Mesenchymal stem cell (in vitro differentiated cells and primary cell): ENCODE data around the gene RELB.

Experiments
- DNase-seq: peaks from one replicate; pipeline ENCODE4 v3.0.0-alpha.2; 2013
- H2AFZ ChIP-seq: one replicate; pipeline ENCODE4 v1.6.1; 2013; ENCODE audit warnings: low read depth, mild to moderate bottlenecking, control low read depth, inconsistent platforms, low read length, moderate library complexity
- H2AK5ac ChIP-seq: 2 replicates; pipeline ENCODE4 v1.6.1; 2013; ENCODE audit warnings: low read length, moderate library complexity, mild to moderate bottlenecking, inconsistent platforms; ENCODE audit not compliant: severe bottlenecking
- H2BK120ac ChIP-seq: one replicate; pipeline ENCODE4 v1.6.1; 2013; ENCODE audit warnings: low read depth, mild to moderate bottlenecking, inconsistent platforms, low read length, moderate library complexity
- H2BK12ac ChIP-seq, 2 experiments: one replicate each; pipeline ENCODE4 v1.6.1; 2013; ENCODE audit warnings: inconsistent platforms in 2 of 2, low read length in 2 of 2, mild to moderate bottlenecking in 2 of 2, moderate library complexity in 2 of 2, control low read depth in 1 of 2
- H2BK15ac ChIP-seq: one replicate; pipeline ENCODE4 v1.6.1; 2013; ENCODE audit warnings: mild to moderate bottlenecking, low read depth, inconsistent platforms; ENCODE audit not compliant: poor library complexity, severe bottlenecking
- H2BK5ac ChIP-seq: 2 replicates; pipeline ENCODE4 v1.6.1; 2013; ENCODE audit warnings: low read depth, mild to moderate bottlenecking, low read length, control low read depth, inconsistent platforms; ENCODE audit not compliant: poor library complexity, severe bottlenecking
- H3K14ac ChIP-seq, 2 experiments: one replicate each; pipeline ENCODE4 v1.6.1; 2013; ENCODE audit warnings: inconsistent platforms in 2 of 2, low read length in 2 of 2, control low read depth in 1 of 2, mild to moderate bottlenecking in 1 of 2, moderate library complexity in 1 of 2
- H3K18ac ChIP-seq, 2 experiments: one replicate each; pipeline ENCODE4 v1.6.1; 2013; ENCODE audit warnings: inconsistent platforms in 2 of 2, low read length in 2 of 2, control low read depth in 1 of 2, low read depth in 1 of 2, mild to moderate bottlenecking in 1 of 2
- H3K23ac ChIP-seq, 2 experiments: one replicate each; pipeline ENCODE4 v1.6.1; 2013; ENCODE audit warnings: inconsistent platforms in 2 of 2, low read length in 2 of 2, mild to moderate bottlenecking in 2 of 2, moderate library complexity in 2 of 2, control low read depth in 1 of 2
- H3K27ac ChIP-seq: 2 replicates; pipeline ENCODE4 v1.5.1; 2013; ENCODE audit warnings: mild to moderate bottlenecking, moderate library complexity, low read length, control low read depth, inconsistent platforms; ENCODE audit not compliant: poor library complexity, severe bottlenecking
- H3K27me3 ChIP-seq, 2 experiments: 2 replicates each; pipeline versions ENCODE4 v1.6.1 to v1.7.0; 2013; ENCODE audit warnings: low read length in 2 of 2, mild to moderate bottlenecking in 2 of 2, moderate library complexity in 2 of 2, control low read depth in 1 of 2, inconsistent platforms in 1 of 2; ENCODE audit not compliant: control insufficient read depth in 1 of 2, insufficient read depth in 1 of 2
- H3K36me3 ChIP-seq, 2 experiments: 2 replicates each; pipeline versions ENCODE4 v1.6.1 to v1.7.0; 2013; ENCODE audit warnings: low read length in 2 of 2, control low read depth in 1 of 2, inconsistent platforms in 1 of 2, low read depth in 1 of 2, mild to moderate bottlenecking in 1 of 2; ENCODE audit not compliant: insufficient read depth in 2 of 2, control insufficient read depth in 1 of 2
- H3K4ac ChIP-seq, 2 experiments: one replicate each; pipeline ENCODE4 v1.6.1; 2013; ENCODE audit warnings: inconsistent platforms in 2 of 2, low read length in 2 of 2, mild to moderate bottlenecking in 2 of 2, moderate library complexity in 2 of 2, control low read depth in 1 of 2, low read depth in 1 of 2
- H3K4me1 ChIP-seq: 2 replicates; pipeline ENCODE4 v1.6.1; 2013; ENCODE audit warnings: low read depth, low read length, control low read depth; ENCODE audit not compliant: control insufficient read depth, insufficient read depth
- H3K4me2 ChIP-seq: 2 replicates; pipeline ENCODE4 v1.6.1; 2013; ENCODE audit warnings: low read length, mild to moderate bottlenecking, inconsistent platforms; ENCODE audit not compliant: poor library complexity, severe bottlenecking
- H3K4me3 ChIP-seq, 2 experiments: 2 replicates each; pipeline versions ENCODE4 v1.5.1 to v1.7.0; 2013; ENCODE audit warnings: low read length in 2 of 2, mild to moderate bottlenecking in 2 of 2, control low read depth in 1 of 2, low read depth in 1 of 2; ENCODE audit not compliant: insufficient read depth in 1 of 2
- H3K79me1 ChIP-seq: replicated peaks from 2 replicates; pipeline ENCODE4 v1.6.1; 2013; ENCODE audit warnings: mild to moderate bottlenecking, control low read depth, low read length, inconsistent platforms; ENCODE audit not compliant: poor library complexity, severe bottlenecking
- H3K9ac ChIP-seq: 2 replicates; pipeline ENCODE4 v1.7.0; 2013; ENCODE audit warnings: mild to moderate bottlenecking, low read length, moderate library complexity
- H3K9me3 ChIP-seq: 2 replicates; pipeline ENCODE4 v1.7.0; 2013; ENCODE audit warnings: mild to moderate bottlenecking, low read length; ENCODE audit not compliant: control insufficient read depth
- H4K8ac ChIP-seq: one replicate; pipeline ENCODE4 v1.6.1; 2013; ENCODE audit warnings: inconsistent platforms, mild to moderate bottlenecking, low read length, moderate library complexity
- H4K91ac ChIP-seq: one replicate; pipeline ENCODE4 v1.6.1; 2013; ENCODE audit warnings: mild to moderate bottlenecking, low read length, inconsistent platforms
- WGBS: methylation state at CpG from one replicate; pipeline ENCODE4 v1.1.7; 2013; ENCODE audit warnings: mixed read lengths; 5-methylcytosine and 5-hydroxymethylcytosine counted together

Gene RELB

DNA sequence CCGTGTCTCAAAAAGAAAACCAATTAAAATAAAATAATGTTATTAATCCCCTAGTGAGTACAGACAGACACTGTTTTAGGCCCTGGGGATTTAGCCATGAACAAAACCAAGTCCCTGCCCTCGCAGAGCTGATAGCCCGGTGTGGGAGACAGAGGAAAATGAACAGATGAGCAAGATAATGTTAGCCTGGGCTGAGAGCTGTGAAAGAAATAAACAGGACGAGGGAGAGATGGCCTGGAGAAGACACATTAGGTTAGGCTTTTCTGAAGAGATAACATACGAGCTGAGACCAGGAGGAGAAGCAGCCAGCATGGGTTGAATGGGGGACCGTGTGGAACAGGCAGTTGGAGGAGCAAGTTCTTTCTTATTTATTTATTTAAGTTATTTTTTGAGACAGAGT, 9.0 kb downstream of the RELB start:
- Histone ChIP-seq H3K4ac (no peak overlapping the region), H3K4me1 (peaks cover 4% of the 10 kb centered on the region), H3K14ac (no peak overlapping the region), H2BK120ac (no peak overlapping the region), H3K27me3 (no peaks in the 10 kb centered on the region), H3K9ac (no peak overlapping the region), H3K9me3 (no peaks in the 10 kb centered on the region), H3K4me2 (no peak overlapping the region), H3K4me3 (no peak overlapping the region), H2AFZ (no peak overlapping the region), H3K23ac (no peak overlapping the region), H2AK5ac (no peak overlapping the region), H2BK5ac (no peak overlapping the region), H3K18ac (no peak overlapping the region), H4K91ac (no peak overlapping the region), H4K8ac (no peak overlapping the region), H2BK12ac (no peak overlapping the region), H3K36me3 (peaks cover 17 to 52% of the 10 kb centered on the region in 2 experiments), H3K79me1 (peaks cover 3% of the 10 kb centered on the region), H3K27ac (no peak overlapping the region), H2BK15ac (no peak overlapping the region)
- no peak for DNase-seq
- WGBS = 54% methylated on average over 4 of the region's 6 CpGs

- Histone ChIP-seq H3K4me3 (peak overlapping the region in 1 of 2 experiments; percentile 7), H3K9me3 (no peaks in the 10 kb centered on the region), H3K23ac (no peak overlapping the region), H3K4ac (no peak overlapping the region), H3K4me2 (no peak overlapping the region), H3K14ac (no peak overlapping the region), H3K18ac (no peak overlapping the region), H2BK15ac (no peak overlapping the region), H3K27ac (no peak overlapping the region), H3K79me1 (peaks cover 3% of the 10 kb centered on the region), H3K4me1 (peaks cover 4% of the 10 kb centered on the region), H2BK5ac (no peak overlapping the region), H4K91ac (no peak overlapping the region), H3K27me3 (no peaks in the 10 kb centered on the region), H4K8ac (no peak overlapping the region), H2AK5ac (no peak overlapping the region), H3K9ac (no peak overlapping the region), H3K36me3 (peaks cover 20 to 42% of the 10 kb centered on the region in 2 experiments), H2AFZ (no peak overlapping the region), H2BK120ac (no peak overlapping the region), H2BK12ac (no peak overlapping the region)
- WGBS = 97% methylated on average over 34 of the region's 42 CpGs
- DNase-seq = no peak
Observed at GRCh38 chr19:45011959-45012358, 10.7 kb downstream of the RELB start.

DNA sequence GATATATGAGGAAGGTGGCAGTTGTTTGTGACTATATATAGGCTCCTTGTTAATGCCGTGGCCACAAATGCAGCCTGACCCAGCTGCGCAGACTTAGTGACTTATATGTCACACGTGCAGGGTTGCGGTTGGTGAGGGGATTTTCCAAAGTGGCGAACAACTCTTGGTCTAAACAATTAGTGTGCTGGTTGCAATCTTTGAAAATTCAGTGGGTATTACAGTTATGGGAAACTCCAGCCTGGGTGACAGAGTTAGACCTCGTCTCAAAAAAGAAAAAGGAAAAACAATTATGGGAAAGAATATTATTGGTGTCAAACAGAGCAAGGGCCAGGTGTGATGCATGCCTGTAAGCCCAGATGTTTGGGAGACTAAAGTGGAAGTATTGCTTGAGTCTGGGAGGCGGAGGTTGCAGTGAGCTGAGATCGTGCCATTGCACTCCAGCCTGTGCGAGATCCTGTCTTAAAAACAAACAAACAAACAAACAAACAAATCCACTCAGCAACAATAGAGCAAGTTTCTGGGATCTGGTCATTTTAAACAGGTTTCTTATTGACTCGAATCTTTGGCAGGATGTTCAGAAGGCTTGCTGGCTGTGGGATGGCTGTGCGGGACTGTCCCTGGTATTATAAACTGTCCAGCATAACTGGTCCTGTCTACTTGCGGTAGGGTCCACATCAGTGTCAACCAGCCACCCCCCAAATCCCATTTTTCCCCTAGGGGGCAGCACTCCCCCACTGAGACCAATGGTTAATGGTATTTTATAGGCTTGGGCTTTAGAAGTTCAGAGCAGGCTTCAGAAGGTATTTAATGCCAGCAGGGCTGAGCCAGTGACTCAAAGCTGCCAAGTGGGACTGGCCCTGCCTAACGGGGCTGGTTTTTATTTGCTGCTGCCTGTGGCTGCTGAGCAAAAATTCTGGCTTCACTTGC, 15.4 kb downstream of the RELB start:
- H3K4me2 ChIP-seq = no peak overlapping the region

DNA sequence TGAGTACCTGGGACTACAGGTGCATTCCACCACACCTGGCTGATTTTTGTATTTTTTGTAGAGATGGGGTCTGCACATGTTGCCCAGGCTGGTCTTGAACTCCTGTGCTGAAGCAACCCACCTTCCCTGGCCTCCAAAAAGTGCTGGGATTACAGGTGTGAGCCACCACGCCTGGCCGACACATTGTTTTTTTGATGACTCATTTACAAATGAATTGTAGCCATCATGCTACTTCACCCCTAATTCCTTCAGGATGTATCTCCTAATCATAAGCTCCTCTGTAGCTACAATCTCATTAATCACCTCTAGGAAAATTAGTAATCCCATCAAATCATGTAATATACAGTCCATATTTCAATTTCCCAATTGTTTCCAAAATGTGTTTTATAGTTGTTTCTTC, 17.9 kb downstream of the RELB start:
- H3K4me2 ChIP-seq = no peak overlapping the region
- no peak overlapping the region for H2AK5ac ChIP-seq
- peaks cover 25 to 27% of the 10 kb centered on the region in 2 experiments for H3K36me3 ChIP-seq
- H3K27ac ChIP-seq = no peak overlapping the region
- H3K9ac ChIP-seq = no peak overlapping the region
- no peak overlapping the region for H3K4ac ChIP-seq
- H3K4me3 ChIP-seq = no peak overlapping the region
- H2BK5ac ChIP-seq = no peak overlapping the region
- no peak for DNase-seq
- H3K4me1 ChIP-seq = no peaks in the 10 kb centered on the region
- 87% methylated on average over 2 of the region's 2 CpGs for WGBS
- H3K14ac ChIP-seq = no peak overlapping the region
- no peaks in the 10 kb centered on the region for H3K9me3 ChIP-seq
- H3K79me1 ChIP-seq = no peaks in the 10 kb centered on the region
- no peak overlapping the region for H4K8ac ChIP-seq
- H3K23ac ChIP-seq = no peak overlapping the region
- H3K27me3 ChIP-seq = no peaks in the 10 kb centered on the region
- no peak overlapping the region for H2AFZ ChIP-seq
- H2BK120ac ChIP-seq = no peak overlapping the region
- no peak overlapping the region for H3K18ac ChIP-seq
- no peak overlapping the region for H2BK15ac ChIP-seq
- no peak overlapping the region for H2BK12ac ChIP-seq
- H4K91ac ChIP-seq = no peak overlapping the region

More for the DNA sequence above, 15.4 kb downstream of the RELB start:
- Histone ChIP-seq H3K4me3 (no peak overlapping the region), H3K14ac (no peak overlapping the region), H3K4me1 (peaks cover 2% of the 10 kb centered on the region), H3K4ac (no peak overlapping the region), H3K27ac (no peak overlapping the region), H3K36me3 (peaks cover 23 to 38% of the 10 kb centered on the region in 2 experiments), H3K23ac (no peak overlapping the region), H4K8ac (no peak overlapping the region), H2BK120ac (no peak overlapping the region), H3K27me3 (no peaks in the 10 kb centered on the region), H3K9me3 (no peaks in the 10 kb centered on the region), H3K9ac (peak overlapping the region; percentile 32), H3K79me1 (no peaks in the 10 kb centered on the region), H2AFZ (no peak overlapping the region), H2AK5ac (no peak overlapping the region), H3K18ac (no peak overlapping the region), H2BK15ac (no peak overlapping the region), H2BK12ac (no peak overlapping the region), H4K91ac (no peak overlapping the region), H2BK5ac (no peak overlapping the region)
- DNase-seq = peak; percentile 76
- 77% methylated on average over 8 of the region's 13 CpGs for WGBS
